C4-2B (cell line): ENCODE measurements around the gene LNPEP.

Experiments used
- ZFX ChIP-seq: fragments of 450-650 bp; IDR thresholded peaks from 2 replicates; pipeline ENCODE4 v1.6.1; 2017
- TF ChIP-seq, protein P1 (sequence below): fragments of 450-650 bp; conservative IDR thresholded peaks from 2 replicates; pipeline ENCODE4 v1.5.1; 2017; ENCODE audit warnings: mild to moderate bottlenecking

DNA sequence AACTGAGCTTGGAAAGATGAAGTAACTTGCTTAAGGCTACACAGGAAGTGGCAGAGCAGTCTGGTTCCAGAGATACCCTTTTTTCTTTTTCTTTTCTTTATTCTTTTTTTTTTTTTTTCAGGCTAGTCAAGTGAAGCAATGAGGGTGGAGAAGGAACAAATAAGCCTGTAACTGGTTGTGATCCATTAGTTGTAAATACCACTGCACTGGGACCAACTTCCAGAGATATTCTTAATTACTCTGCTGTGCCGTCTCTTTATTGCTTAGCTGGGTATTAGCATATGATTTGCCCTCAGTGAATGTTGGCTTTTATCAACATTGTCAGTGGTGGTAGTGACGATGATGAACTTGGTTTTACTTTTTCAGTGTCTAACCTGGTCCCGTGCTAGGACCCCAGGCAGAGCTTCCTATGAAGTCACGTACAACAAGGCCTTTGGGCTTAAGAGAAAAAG is 26.7 kb downstream of the LNPEP start:
- TF ChIP-seq, protein P1, sequence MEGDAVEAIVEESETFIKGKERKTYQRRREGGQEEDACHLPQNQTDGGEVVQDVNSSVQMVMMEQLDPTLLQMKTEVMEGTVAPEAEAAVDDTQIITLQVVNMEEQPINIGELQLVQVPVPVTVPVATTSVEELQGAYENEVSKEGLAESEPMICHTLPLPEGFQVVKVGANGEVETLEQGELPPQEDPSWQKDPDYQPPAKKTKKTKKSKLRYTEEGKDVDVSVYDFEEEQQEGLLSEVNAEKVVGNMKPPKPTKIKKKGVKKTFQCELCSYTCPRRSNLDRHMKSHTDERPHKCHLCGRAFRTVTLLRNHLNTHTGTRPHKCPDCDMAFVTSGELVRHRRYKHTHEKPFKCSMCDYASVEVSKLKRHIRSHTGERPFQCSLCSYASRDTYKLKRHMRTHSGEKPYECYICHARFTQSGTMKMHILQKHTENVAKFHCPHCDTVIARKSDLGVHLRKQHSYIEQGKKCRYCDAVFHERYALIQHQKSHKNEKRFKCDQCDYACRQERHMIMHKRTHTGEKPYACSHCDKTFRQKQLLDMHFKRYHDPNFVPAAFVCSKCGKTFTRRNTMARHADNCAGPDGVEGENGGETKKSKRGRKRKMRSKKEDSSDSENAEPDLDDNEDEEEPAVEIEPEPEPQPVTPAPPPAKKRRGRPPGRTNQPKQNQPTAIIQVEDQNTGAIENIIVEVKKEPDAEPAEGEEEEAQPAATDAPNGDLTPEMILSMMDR, result no peak
- no peak for TF ChIP-seq ZFX
